Stomach (tissue), 9 donors: ENCODE results near the gene DNAJC8. TPM values are rescaled to one million over a fixed set of nuclear protein-coding genes. Genes with fewer than 3 reads are reported as not detected.

Source experiments
- DNase-seq, 2 donors: peaks; one replicate each; pipeline versions ENCODE4 v3.0.0 to v3.0.0-alpha.2; 2013 to 2019
- H3K27ac ChIP-seq, 5 donors: fragments of 200-600 bp in 4 of 5; sonication (generic) in 4 of 5; one replicate each; pipeline ENCODE4 v1.5.1; 2013 to 2019; ENCODE audit warnings: mild to moderate bottlenecking in 1 of 5, moderate library complexity in 1 of 5
- H3K27me3 ChIP-seq, 3 donors: fragments of 200-600 bp; sonication (generic); one replicate each; pipeline ENCODE4 v1.5.1; 2017 to 2019; ENCODE audit warnings: mixed run types in 1 of 3
- H3K36me3 ChIP-seq, 4 donors: fragments of 200-600 bp; sonication (generic); 1 replicate in 3 of 4; 2 replicates in 1 of 4; pipeline ENCODE4 v1.5.1; 2016 to 2019
- H3K4me1 ChIP-seq, 4 donors: fragments of 200-600 bp; sonication (generic); one replicate each; pipeline ENCODE4 v1.5.1; 2016 to 2019
- H3K4me3 ChIP-seq, 4 donors: fragments of 200-600 bp; sonication (generic) in 3 of 4; one replicate each; pipeline ENCODE4 v1.5.1; 2016 to 2019; ENCODE audit warnings: mild to moderate bottlenecking in 1 of 4
- H3K9me3 ChIP-seq, 4 donors: fragments of 200-600 bp; sonication (generic); one replicate each; pipeline ENCODE4 v1.5.1; 2016 to 2019
- EP300 ChIP-seq: sonication (generic); formaldehyde crosslinking; IDR thresholded peaks from one replicate; pipeline ENCODE4 v1.6.1; 2017; ENCODE audit warnings: antibody characterized with exemption
- POLR2A ChIP-seq, 4 donors: fragments of 450-650 bp; IDR thresholded peaks; one replicate each; pipeline ENCODE4 v1.6.1; 2016; ENCODE audit warnings: antibody characterized with exemption in 4 of 4, control low read depth in 2 of 4, mild to moderate bottlenecking in 1 of 4, moderate library complexity in 1 of 4
- POLR2AphosphoS5 ChIP-seq, 3 donors: sonication (generic); formaldehyde crosslinking; IDR thresholded peaks; one replicate each; pipeline ENCODE4 v1.6.1; 2016; ENCODE audit warnings: antibody characterized with exemption in 3 of 3
- WGBS, 5 donors: extraction: QIAGEN DNeasy Blood & Tissue Kit in 3 of 5; methylation state at CpG; one replicate each; pipeline versions ENCODE4 v1.1.5 to v1.1.7; 2013 to 2018; 5-methylcytosine and 5-hydroxymethylcytosine counted together
- intact Hi-C: fragments of 100-400 bp; cut with DNase I; formaldehyde crosslinking; loops from one replicate; pipeline ENCODE4 v1.15.1; 2023; ENCODE audit warnings: low total_unique reads
- polyA plus RNA-seq, 3 donors: library from polyadenylated mRNA; stranded (reverse); fragments of 200-250 nt; gene quantifications; one replicate each; pipeline ENCODE4 v1.2.3, GENCODE V29; 2013
- total RNA-seq, 5 donors: library from RNA; depleted of rRNA; stranded (reverse); fragments of >200 nt; gene quantifications; one replicate each; pipeline versions ENCODE4 v1.1.0 to v1.2.3, GENCODE V29; 2014 to 2016
- TF ChIP-seq, protein P1 (sequence below), 7 experiments: fragments of 450-650 bp in 4 of 7; fragments of 200-600 bp in 3 of 7; sonication (generic) in 3 of 7; IDR thresholded peaks; one replicate each; pipeline ENCODE4 v1.5.1; 2016 to 2019; ENCODE audit warnings: antibody characterized with exemption in 7 of 7, control low read depth in 2 of 7, mild to moderate bottlenecking in 1 of 7
- donor health status: healthy with polysubstance abuse.
- donor health status: Bipolar disorder and iron deficiency.
- donor health status: healthy.

The DNAJC8 gene
- total and polyA plus RNA-seq, 8 donors, result 38.4 to 111 (median 74.4) TPM

DNA sequence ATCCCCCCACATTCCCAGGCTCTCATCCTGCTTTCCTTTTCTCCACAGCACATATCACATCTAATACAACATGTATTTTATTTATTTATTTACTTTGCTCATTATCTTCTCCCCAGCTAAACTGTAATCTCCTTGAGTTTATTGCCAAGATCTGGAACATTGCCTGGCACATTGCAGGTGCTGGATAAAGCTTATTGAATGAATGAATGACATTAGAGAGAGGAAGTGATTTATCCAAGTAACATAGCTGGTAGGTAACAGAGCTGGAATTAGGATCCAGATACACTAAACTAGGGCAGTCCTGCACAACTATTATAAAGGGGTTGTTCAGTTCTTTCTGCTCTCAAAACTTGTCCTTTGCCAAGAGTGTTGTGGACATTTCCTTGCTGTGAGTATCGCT is 47.8 kb downstream of the DNAJC8 start:
- H3K9me3 ChIP-seq, result no peaks in the 10 kb centered on the region
- H3K4me3 ChIP-seq, result no peak overlapping the region
- intact Hi-C loops, result no loop called here
- H3K27me3 ChIP-seq, result no peaks in the 10 kb centered on the region
- no peaks in the 10 kb centered on the region for H3K36me3 ChIP-seq
- WGBS, 5 donors, result 81 to 92% (median 86%) methylated on average over 1 of the region's 1 CpG
- peaks cover 0 to 19% (median 2%) of the 10 kb centered on the region in 4 donors for H3K4me1 ChIP-seq
- no peak for DNase-seq
- no peak overlapping the region for H3K27ac ChIP-seq
- TF ChIP-seq POLR2A (IDR thresholded peaks at IDR 0.05) (no peak), EP300 (no peak), POLR2AphosphoS5 (IDR thresholded peaks at IDR 0.05) (no peak)
- TF ChIP-seq, protein P1, sequence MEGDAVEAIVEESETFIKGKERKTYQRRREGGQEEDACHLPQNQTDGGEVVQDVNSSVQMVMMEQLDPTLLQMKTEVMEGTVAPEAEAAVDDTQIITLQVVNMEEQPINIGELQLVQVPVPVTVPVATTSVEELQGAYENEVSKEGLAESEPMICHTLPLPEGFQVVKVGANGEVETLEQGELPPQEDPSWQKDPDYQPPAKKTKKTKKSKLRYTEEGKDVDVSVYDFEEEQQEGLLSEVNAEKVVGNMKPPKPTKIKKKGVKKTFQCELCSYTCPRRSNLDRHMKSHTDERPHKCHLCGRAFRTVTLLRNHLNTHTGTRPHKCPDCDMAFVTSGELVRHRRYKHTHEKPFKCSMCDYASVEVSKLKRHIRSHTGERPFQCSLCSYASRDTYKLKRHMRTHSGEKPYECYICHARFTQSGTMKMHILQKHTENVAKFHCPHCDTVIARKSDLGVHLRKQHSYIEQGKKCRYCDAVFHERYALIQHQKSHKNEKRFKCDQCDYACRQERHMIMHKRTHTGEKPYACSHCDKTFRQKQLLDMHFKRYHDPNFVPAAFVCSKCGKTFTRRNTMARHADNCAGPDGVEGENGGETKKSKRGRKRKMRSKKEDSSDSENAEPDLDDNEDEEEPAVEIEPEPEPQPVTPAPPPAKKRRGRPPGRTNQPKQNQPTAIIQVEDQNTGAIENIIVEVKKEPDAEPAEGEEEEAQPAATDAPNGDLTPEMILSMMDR (IDR thresholded peaks at IDR 0.05), result no peak

DNA sequence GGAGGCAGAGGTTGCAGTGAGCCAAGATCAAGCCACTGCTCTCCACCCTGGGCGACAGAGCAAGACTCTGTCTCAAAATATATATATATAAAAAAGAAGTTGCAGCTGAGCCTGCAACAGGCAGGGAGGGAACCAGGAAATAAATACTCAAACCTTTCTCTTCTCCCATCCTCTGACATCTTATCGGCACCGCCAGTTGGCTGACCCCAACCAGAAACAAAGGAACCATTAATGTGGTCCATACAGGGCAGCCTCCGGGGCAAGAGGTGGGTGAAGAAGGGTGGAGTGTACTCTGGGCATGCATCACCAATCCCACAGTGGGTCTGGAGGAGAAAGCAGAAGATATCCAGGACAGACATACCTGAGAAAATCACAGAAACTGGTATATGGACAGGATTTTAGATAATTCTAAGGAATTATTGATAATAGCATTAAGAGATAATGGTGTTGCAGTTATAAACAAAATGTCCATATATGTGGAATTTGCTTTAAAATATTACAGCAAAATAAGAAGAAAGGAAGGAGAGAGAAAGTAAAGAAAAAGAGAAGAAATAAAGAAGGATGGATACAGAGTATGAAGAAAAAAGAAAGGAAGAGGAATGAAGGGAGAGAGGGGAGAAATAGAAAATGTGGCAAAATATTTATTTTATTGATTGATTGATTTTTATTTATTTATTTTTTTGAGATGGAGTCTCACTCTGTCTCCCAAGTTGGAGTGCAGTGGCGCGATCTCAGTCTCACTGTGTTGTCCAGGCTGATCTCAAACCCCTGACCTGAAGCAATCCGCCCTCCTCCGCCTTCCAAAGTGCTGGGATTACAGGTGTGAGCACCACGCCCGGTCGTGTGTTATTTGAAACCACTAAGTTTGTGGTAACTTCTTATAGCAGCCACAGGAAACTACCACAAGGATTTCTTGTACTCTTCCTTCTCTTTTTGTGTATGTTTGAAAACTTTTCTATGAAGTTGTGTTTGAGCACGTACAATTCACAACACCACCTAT is 52.2 kb downstream of the DNAJC8 start:
- H3K9me3 ChIP-seq, result no peaks in the 10 kb centered on the region
- TF ChIP-seq EP300 (no peak), POLR2AphosphoS5 (IDR thresholded peaks at IDR 0.05) (no peak), POLR2A (IDR thresholded peaks at IDR 0.05) (no peak)
- TF ChIP-seq, protein P1 (IDR thresholded peaks at IDR 0.05), result no peak
- H3K36me3 ChIP-seq, result no peaks in the 10 kb centered on the region
- DNase-seq, result no peak
- H3K27me3 ChIP-seq, result no peaks in the 10 kb centered on the region
- H3K4me1 ChIP-seq, result peaks cover 0 to 25% (median 1%) of the 10 kb centered on the region in 4 donors
- WGBS, 5 donors, result 41 to 59% (median 56%) methylated on average over 12 of the region's 12 CpGs
- H3K27ac ChIP-seq, result peak overlapping the region in 1 of 5 donors; percentile 4
- no peak overlapping the region for H3K4me3 ChIP-seq
- intact Hi-C loops, result no loop called here

DNA sequence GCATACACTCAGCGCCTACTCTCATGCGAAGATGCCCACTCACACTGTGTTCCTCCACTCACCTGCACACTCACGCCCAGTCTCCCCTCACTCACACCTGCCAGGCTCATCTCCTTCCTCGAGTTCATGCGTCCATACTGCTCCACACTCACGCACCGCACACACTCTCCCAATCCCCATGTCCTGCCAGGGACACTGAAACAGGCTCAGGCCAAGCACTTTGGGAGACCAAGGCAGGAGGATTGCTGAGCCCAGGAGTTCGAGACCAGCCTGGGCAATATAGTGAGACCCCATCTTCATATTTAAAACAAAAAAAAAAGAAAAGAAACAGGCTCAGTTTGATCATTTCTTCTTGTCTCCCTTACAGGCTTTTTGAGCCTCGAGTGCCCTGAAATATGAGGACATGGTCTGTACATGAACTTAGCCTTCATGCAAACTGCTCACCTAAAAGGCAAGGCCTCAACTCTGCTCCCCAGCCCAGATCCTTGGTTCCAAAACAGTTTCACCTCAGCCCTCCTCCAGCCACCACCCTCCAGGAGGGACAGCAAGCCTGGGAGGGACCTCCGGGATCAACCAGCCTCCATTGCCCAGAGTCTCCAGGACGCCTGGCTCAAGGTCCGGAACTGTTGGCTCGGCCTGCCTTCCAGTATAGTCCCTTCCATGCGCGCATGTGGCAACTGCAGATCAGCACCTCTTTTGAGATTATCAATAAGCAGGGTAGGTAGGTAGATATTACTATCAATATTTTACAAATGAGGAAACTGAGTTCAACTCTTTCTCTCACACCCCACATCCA is 53.9 kb downstream of the DNAJC8 start:
- intact Hi-C loops, result no loop called here
- Histone ChIP-seq H3K9me3 (no peaks in the 10 kb centered on the region), H3K4me3 (no peak overlapping the region), H3K27me3 (no peaks in the 10 kb centered on the region), H3K4me1 (peaks cover 4 to 34% (median 9%) of the 10 kb centered on the region in 4 donors), H3K36me3 (no peaks in the 10 kb centered on the region), H3K27ac (no peak overlapping the region)
- WGBS, 5 donors, result 91 to 96% (median 94%) methylated on average over 15 of the region's 15 CpGs
- TF ChIP-seq POLR2AphosphoS5 (IDR thresholded peaks at IDR 0.05) (no peak), POLR2A (IDR thresholded peaks at IDR 0.05) (no peak), EP300 (no peak)
- TF ChIP-seq, protein P1 (IDR thresholded peaks at IDR 0.05), result no peak
- DNase-seq, result no peak
